NCI-H748 treated with DMSO at 0.1 percent for 48 hours (cell line): ENCODE results near the gene PACSIN3.
"Not testable (repeated sequence)": the region's sequence is repeated elsewhere in the genome, so short reads cannot be mapped to it uniquely, and the experiment has no call there.

ENCODE experiments used
- DNase-seq: peaks from one replicate; lab custom pipeline; 2025; lab: John Stamatoyannopoulos, UW

The PACSIN3 gene

GRCh38 chr11:47192111-47192510 is 5.9 kb upstream of the PACSIN3 start:
- DNase-seq, result no peak

- DNase-seq, result not testable (repeated sequence)
Measured at GRCh38 chr11:47191137-47191536, 4.9 kb upstream of the PACSIN3 start.

GRCh38 chr11:47189100-47189834 is 3.0 kb upstream of the PACSIN3 start:
- DNase-seq, result no peak

GRCh38 chr11:47188259-47188658 is 2.0 kb upstream of the PACSIN3 start:
- DNase-seq, result no peak

GRCh38 chr11:47187723-47188122 is 1.5 kb upstream of the PACSIN3 start:
- DNase-seq, result no peak

GRCh38 chr11:47186700-47187695 is 764 bp upstream of the PACSIN3 start:
- DNase-seq, result peak; percentile 28

- no peak for DNase-seq
Measured at GRCh38 chr11:47185305-47186075, 744 bp downstream of the PACSIN3 start.

- DNase-seq, result no peak
Measured at GRCh38 chr11:47184711-47185304, 1.4 kb downstream of the PACSIN3 start.

GRCh38 chr11:47183969-47184368 is 2.3 kb downstream of the PACSIN3 start:
- DNase-seq, result no peak

GRCh38 chr11:47183031-47183856 is 3.0 kb downstream of the PACSIN3 start:
- DNase-seq, result no peak

GRCh38 chr11:47182380-47182779 is 3.9 kb downstream of the PACSIN3 start:
- DNase-seq, result no peak

- DNase-seq, result no peak
Measured at GRCh38 chr11:47181271-47181670, 5.0 kb downstream of the PACSIN3 start.

- no peak for DNase-seq
Measured at GRCh38 chr11:47180006-47180787, 6.0 kb downstream of the PACSIN3 start.

GRCh38 chr11:47179655-47179991 is 6.6 kb downstream of the PACSIN3 start:
- DNase-seq, result no peak

GRCh38 chr11:47178737-47179654 is 7.2 kb downstream of the PACSIN3 start:
- no peak for DNase-seq

- DNase-seq, result no peak
Measured at GRCh38 chr11:47178316-47178715, 7.9 kb downstream of the PACSIN3 start.

- no peak for DNase-seq
Measured at GRCh38 chr11:47177846-47178245, 8.4 kb downstream of the PACSIN3 start.

GRCh38 chr11:47177229-47177845 is 8.9 kb downstream of the PACSIN3 start:
- DNase-seq, result peak; percentile 78
